Right forelimb (tissue), 1 donor: ENCODE results near the gene PCDHB11.
"Not testable (repeated sequence)": the region's sequence is repeated elsewhere in the genome, so short reads cannot be mapped to it uniquely, and the experiment has no call there.

ENCODE experiments used
- DNase-seq: peaks from one replicate; pipeline ENCODE4 v3.0.0-alpha.2; 2018

The PCDHB11 gene

GRCh38 chr5:141246971-141247370 is 47.5 kb downstream of the PCDHB11 start:
- not testable (repeated sequence) for DNase-seq

DNA sequence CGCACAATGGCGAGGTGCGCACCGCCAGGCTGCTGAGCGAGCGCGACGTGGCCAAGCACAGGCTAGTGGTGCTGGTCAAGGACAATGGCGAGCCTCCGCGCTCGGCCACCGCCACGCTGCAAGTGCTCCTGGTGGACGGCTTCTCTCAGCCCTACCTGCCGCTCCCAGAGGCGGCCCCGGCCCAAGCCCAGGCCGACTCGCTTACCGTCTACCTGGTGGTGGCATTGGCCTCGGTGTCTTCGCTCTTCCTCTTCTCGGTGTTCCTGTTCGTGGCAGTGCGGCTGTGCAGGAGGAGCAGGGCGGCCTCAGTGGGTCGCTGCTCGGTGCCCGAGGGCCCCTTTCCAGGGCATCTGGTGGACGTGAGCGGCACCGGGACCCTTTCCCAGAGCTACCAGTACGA is 48.0 kb downstream of the PCDHB11 start:
- not testable (repeated sequence) for DNase-seq

DNA sequence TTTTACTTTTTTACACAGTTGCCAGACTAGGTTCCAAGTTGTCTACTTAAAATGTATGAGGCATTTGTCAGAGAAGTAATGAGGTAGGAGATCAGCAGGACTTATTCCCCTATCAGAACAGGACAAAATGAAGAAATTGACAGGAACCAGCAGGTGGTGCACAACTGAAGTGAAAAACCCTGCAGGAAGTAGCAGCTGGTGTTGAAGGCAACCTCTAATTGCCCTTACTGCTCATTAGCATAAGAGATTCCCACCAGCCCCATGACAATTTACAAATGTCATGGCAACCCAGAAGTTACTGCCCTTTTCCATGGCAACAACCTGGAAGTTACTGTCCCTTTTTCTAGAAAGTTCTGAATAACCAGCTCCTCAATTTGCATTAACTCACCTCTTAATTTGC is 51.1 kb downstream of the PCDHB11 start:
- no peak for DNase-seq
